Measurements from ENCODE around the gene CRLF3.

CRLF3 gene, protein sequence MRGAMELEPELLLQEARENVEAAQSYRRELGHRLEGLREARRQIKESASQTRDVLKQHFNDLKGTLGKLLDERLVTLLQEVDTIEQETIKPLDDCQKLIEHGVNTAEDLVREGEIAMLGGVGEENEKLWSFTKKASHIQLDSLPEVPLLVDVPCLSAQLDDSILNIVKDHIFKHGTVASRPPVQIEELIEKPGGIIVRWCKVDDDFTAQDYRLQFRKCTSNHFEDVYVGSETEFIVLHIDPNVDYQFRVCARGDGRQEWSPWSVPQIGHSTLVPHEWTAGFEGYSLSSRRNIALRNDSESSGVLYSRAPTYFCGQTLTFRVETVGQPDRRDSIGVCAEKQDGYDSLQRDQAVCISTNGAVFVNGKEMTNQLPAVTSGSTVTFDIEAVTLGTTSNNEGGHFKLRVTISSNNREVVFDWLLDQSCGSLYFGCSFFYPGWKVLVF

DNA sequence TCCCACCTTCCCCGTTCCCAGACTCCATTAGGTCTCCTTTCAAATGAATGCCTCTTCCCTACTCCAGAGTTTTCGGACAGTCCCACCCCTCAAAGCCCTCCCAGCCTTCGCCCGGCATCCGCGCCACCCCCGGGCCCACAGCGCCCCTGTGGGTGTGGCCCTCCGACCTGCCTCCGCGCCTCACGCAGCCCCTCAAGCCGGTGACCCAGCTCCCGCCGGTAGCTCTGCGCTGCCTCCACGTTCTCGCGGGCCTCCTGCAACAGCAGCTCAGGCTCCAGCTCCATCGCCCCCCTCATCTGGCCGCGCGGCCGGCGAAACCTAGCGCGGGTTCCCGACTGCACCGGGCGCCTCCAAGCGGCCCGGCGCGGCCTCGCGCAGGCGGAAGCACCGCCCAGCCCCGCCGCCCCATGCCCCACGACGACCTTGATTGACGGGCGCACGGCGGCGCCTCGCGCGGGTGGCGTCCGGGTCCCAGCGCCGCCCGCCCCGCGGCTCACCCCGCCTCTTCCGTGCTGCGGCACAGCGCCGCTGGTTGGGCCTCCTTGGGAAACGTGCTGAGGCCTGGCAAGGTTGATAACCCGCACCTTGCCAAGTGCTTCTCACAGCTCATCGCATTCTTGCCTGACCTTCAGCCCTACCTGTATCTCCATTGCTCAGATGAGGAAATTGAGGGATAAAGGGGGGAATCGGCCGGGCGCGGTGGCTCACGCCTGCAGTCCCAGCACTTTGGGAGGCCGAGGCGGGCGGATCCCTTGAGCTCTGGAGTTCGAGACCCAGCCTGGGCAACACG is at the start of gene CRLF3:
Gene CRLF3, minus strand, starts transcription at position 337 of the 790 bp plus-strand sequence. Its CDS starts 41 bp downstream, at position 296.
- peaks cover 10% of the 10 kb centered on the region for H3K4me1 ChIP-seq (ENCODE audit: control insufficient read depth, insufficient read depth, low read length, unreplicated experiment)
- H2AFZ ChIP-seq (ENCODE audit: low read length, unreplicated experiment), result peak within 1 kb of the TSS; percentile 98
- H3K4me3 ChIP-seq (ENCODE audit: low read depth, low read length), result peak within 1 kb of the TSS; percentile 90
- no peaks in the 10 kb centered on the region for H3K36me3 ChIP-seq (ENCODE audit: insufficient read depth, low read length)
- 0 out of 2 replicates have a peak within 1 kb of the TSS, but pooled peaks have one; percentile 24 for H3K27ac ChIP-seq (ENCODE audit: low read depth, low read length)
- H3K79me2 ChIP-seq (ENCODE audit: control insufficient read depth, insufficient read depth, low read length, unreplicated experiment), result peaks cover 44% of the 10 kb centered on the region
- no peaks in the 10 kb centered on the region for H3K27me3 ChIP-seq (ENCODE audit: insufficient read depth, low read length)

DNA sequence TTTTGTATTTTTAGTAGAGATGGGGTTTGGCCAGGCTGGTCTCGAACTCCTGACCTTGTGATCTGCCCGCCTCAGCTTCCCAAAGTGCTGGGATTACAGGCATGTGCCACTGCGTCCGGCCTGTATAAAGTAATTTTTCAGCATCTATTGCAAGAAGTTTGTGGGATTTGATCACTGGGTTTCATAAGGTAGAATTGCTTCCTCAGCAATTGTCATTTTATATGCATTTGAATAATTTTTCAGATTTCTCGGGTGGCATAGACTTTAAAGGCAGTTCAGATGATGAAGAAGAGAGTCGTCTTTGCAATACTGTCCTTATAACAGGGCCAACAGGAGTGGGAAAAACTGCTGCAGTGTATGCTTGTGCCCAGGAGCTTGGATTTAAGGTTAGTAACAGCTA is 44.5 kb upstream of the CRLF3 start:
- H3K36me3 ChIP-seq (ENCODE audit: insufficient read depth, low read length), result 0 out of 2 replicates have a peak, but pooled peaks cover 9% of the 10 kb centered on the region
- no peak overlapping the region for H2AFZ ChIP-seq (ENCODE audit: low read length, unreplicated experiment)
- H3K27me3 ChIP-seq (ENCODE audit: insufficient read depth, low read length), result no peaks in the 10 kb centered on the region
- H3K27ac ChIP-seq (ENCODE audit: low read depth, low read length), result no peak overlapping the region
- no peaks in the 10 kb centered on the region for H3K79me2 ChIP-seq (ENCODE audit: control insufficient read depth, insufficient read depth, low read length, unreplicated experiment)
- no peaks in the 10 kb centered on the region for H3K4me1 ChIP-seq (ENCODE audit: control insufficient read depth, insufficient read depth, low read length, unreplicated experiment)
- no peak overlapping the region for H3K4me3 ChIP-seq (ENCODE audit: low read depth, low read length)

DNA sequence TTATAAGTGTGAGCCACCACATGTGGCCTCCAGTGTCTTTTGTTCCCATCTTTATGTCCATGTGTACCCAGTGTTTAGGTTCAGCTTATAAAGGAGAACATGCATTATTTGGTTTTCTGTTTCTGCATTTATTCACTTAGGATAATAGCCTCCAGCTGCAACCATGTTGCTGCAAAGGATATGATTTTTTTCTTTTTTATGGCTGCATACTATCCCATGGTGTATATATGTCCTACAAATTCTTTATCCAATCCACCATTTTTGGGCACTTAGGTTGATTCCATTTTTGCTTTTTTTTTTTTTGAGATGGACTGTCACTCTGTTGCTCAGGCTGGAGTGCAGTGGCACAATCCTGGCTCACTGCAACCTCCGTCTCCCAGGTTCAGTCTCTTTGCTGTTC is 40.1 kb upstream of the CRLF3 start:
- Histone ChIP-seq H3K4me1 (ENCODE audit: control insufficient read depth, insufficient read depth, low read length, unreplicated experiment) (no peaks in the 10 kb centered on the region), H3K4me3 (ENCODE audit: low read depth, low read length) (no peak overlapping the region), H2AFZ (ENCODE audit: low read length, unreplicated experiment) (no peak overlapping the region), H3K27me3 (ENCODE audit: insufficient read depth, low read length) (no peaks in the 10 kb centered on the region), H3K27ac (ENCODE audit: low read depth, low read length) (no peak overlapping the region), H3K79me2 (ENCODE audit: control insufficient read depth, insufficient read depth, low read length, unreplicated experiment) (no peaks in the 10 kb centered on the region), H3K36me3 (ENCODE audit: insufficient read depth, low read length) (0 out of 2 replicates have a peak, but pooled peaks cover 9% of the 10 kb centered on the region)

DNA sequence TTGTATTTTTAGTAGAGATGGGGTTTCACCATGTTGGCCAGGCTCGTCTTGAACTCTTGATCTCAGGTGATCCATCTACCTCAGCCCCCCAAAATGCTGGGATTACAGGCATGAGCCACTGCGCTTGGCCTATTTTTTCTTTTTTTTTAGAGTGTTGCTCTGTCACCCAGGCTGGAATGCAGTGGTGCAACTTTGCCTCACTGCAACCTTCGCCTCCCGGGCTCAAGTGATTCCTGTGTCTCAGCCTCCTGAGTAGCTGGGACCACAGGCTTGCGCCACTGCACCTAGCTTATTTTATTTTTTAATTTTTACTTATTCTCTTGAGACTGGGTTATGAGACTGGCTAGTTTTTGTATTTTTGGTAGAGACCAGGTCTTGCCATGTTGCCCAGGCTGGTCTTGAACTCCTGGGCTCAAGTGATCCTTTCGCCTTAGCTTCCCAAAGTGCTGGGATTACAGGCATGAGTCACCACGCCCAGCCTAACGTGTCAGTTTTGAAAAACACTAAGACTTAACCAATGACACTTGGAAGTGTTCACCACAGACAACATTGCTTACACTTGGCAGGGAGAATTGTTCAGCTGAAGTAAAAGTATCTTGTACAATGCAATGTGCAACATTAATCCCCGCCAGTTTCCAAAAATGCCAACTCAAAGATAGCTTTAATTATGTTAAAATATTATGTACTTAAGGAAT is 34.2 kb upstream of the CRLF3 start:
- no peak overlapping the region for H3K4me3 ChIP-seq (ENCODE audit: low read depth, low read length)
- no peaks in the 10 kb centered on the region for H3K27me3 ChIP-seq (ENCODE audit: insufficient read depth, low read length)
- no peaks in the 10 kb centered on the region for H3K79me2 ChIP-seq (ENCODE audit: control insufficient read depth, insufficient read depth, low read length, unreplicated experiment)
- no peak overlapping the region for H3K27ac ChIP-seq (ENCODE audit: low read depth, low read length)
- H3K4me1 ChIP-seq (ENCODE audit: control insufficient read depth, insufficient read depth, low read length, unreplicated experiment), result no peaks in the 10 kb centered on the region
- H2AFZ ChIP-seq (ENCODE audit: low read length, unreplicated experiment), result no peak overlapping the region
- H3K36me3 ChIP-seq (ENCODE audit: insufficient read depth, low read length), result peaks cover 13% of the 10 kb centered on the region; the same call in 1 of the 2 replicates

DNA sequence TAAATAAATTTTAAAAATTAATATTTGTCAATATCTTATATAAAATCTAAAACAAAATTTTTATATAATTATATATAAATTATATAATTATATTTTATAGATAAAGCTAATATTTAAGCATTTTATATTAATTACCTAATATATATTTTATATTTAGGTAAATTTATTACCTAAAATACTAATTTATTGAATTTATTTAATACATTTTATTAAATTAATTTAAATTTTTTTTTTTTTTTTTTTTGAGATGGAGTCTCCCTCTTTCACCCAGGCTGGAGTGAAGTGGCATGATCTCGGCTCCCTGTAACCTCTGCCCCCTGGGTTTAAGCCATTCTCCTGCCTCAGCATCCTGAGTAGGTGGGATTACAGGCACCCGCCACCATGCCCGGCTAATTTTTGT is 29.7 kb upstream of the CRLF3 start:
- Histone ChIP-seq H3K4me1 (ENCODE audit: control insufficient read depth, insufficient read depth, low read length, unreplicated experiment) (no peaks in the 10 kb centered on the region), H3K36me3 (ENCODE audit: insufficient read depth, low read length) (peaks cover 20% of the 10 kb centered on the region; the same call in 1 of the 2 replicates), H3K4me3 (ENCODE audit: low read depth, low read length) (no peak overlapping the region), H3K27me3 (ENCODE audit: insufficient read depth, low read length) (no peaks in the 10 kb centered on the region), H2AFZ (ENCODE audit: low read length, unreplicated experiment) (no peak overlapping the region), H3K79me2 (ENCODE audit: control insufficient read depth, insufficient read depth, low read length, unreplicated experiment) (no peaks in the 10 kb centered on the region), H3K27ac (ENCODE audit: low read depth, low read length) (no peak overlapping the region)

DNA sequence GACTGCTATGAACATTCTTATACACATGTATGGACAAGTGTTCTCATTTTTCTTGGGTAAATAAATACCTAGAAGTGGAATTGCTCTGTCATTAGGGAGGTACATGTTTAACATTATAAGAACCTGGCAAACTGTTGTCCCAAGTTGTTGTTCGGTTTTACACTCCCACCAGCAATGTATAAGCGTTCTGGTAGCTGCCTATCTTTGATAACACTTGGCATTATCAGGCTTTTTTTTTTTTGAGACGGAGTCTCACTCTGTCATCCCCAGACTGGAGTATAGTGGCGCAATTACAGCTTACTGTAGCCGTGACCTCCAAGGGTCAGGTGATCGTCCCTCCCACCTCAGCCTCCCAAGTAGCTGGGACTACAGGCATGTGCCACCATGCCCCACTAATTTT is 23.5 kb upstream of the CRLF3 start:
- no peaks in the 10 kb centered on the region for H3K79me2 ChIP-seq (ENCODE audit: control insufficient read depth, insufficient read depth, low read length, unreplicated experiment)
- H3K4me3 ChIP-seq (ENCODE audit: low read depth, low read length), result no peak overlapping the region
- H3K36me3 ChIP-seq (ENCODE audit: insufficient read depth, low read length), result peaks cover 16% of the 10 kb centered on the region; the same call in 1 of the 2 replicates
- H3K27ac ChIP-seq (ENCODE audit: low read depth, low read length), result no peak overlapping the region
- no peak overlapping the region for H2AFZ ChIP-seq (ENCODE audit: low read length, unreplicated experiment)
- H3K4me1 ChIP-seq (ENCODE audit: control insufficient read depth, insufficient read depth, low read length, unreplicated experiment), result no peaks in the 10 kb centered on the region
- H3K27me3 ChIP-seq (ENCODE audit: insufficient read depth, low read length), result no peaks in the 10 kb centered on the region

DNA sequence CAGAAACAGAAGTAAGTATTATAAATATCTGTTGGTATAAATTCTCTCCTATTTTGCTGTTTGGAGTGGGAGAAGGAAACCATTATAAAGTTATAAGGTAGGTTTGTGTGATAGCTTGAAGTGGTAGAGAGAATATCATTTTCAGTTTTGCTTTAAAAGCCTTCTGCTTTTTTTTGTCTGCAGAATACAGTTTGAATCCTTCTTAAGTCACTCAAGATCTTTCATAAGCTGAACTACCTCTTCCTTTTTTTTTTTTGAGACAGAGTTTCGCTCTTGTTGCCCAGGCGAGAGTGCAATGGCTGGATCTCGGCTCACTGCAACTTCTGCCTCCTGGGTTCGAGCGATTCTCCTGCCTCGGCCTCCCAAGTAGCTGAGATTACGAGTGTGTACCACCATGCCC is 16.3 kb upstream of the CRLF3 start:
- no peak overlapping the region for H3K27ac ChIP-seq (ENCODE audit: low read depth, low read length)

DNA sequence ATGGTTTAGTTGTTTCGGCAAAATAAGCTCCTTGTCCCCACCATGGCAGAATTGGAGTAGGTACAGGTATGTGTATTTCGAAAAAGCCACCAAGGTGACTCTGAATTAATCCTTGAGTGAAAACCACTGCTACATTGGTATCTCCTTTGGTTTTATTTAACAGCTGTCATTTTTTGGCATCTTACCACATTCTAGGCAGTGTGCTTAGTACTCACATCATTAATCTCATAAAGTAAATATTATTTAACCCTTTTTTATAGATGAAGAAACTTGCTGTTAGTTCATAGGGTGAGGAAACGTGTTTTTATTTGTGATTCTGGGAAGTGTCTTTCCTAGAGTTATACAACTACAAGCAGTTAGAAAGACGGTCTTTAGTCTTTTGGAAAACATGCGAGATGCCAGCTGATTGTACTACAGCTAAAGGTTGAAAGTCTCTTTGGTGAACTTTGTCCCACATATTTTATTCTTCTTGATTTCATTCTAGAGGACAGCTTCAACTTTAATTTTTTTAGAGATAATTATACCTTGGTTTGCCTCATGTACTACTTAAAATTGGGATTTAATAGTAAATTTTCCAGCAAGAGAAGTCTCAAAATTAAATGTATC is 13.8 kb upstream of the CRLF3 start:
- H3K4me3 ChIP-seq (ENCODE audit: low read depth, low read length), result no peak overlapping the region
- no peaks in the 10 kb centered on the region for H3K27me3 ChIP-seq (ENCODE audit: insufficient read depth, low read length)
- no peak overlapping the region for H3K27ac ChIP-seq (ENCODE audit: low read depth, low read length)
- H3K4me1 ChIP-seq (ENCODE audit: control insufficient read depth, insufficient read depth, low read length, unreplicated experiment), result peaks cover 2% of the 10 kb centered on the region
- H2AFZ ChIP-seq (ENCODE audit: low read length, unreplicated experiment), result no peak overlapping the region
- peaks cover 7% of the 10 kb centered on the region; the same call in 1 of the 2 replicates for H3K36me3 ChIP-seq (ENCODE audit: insufficient read depth, low read length)
- H3K79me2 ChIP-seq (ENCODE audit: control insufficient read depth, insufficient read depth, low read length, unreplicated experiment), result peaks cover 11% of the 10 kb centered on the region

More for the DNA sequence above, 16.3 kb upstream of the CRLF3 start:
- H3K4me3 ChIP-seq (ENCODE audit: low read depth, low read length), result no peak overlapping the region
- H3K79me2 ChIP-seq (ENCODE audit: control insufficient read depth, insufficient read depth, low read length, unreplicated experiment), result no peaks in the 10 kb centered on the region
- no peaks in the 10 kb centered on the region for H3K4me1 ChIP-seq (ENCODE audit: control insufficient read depth, insufficient read depth, low read length, unreplicated experiment)
- H3K27me3 ChIP-seq (ENCODE audit: insufficient read depth, low read length), result no peaks in the 10 kb centered on the region
- peaks cover 14% of the 10 kb centered on the region for H3K36me3 ChIP-seq (ENCODE audit: insufficient read depth, low read length)
- no peak overlapping the region for H2AFZ ChIP-seq (ENCODE audit: low read length, unreplicated experiment)

DNA sequence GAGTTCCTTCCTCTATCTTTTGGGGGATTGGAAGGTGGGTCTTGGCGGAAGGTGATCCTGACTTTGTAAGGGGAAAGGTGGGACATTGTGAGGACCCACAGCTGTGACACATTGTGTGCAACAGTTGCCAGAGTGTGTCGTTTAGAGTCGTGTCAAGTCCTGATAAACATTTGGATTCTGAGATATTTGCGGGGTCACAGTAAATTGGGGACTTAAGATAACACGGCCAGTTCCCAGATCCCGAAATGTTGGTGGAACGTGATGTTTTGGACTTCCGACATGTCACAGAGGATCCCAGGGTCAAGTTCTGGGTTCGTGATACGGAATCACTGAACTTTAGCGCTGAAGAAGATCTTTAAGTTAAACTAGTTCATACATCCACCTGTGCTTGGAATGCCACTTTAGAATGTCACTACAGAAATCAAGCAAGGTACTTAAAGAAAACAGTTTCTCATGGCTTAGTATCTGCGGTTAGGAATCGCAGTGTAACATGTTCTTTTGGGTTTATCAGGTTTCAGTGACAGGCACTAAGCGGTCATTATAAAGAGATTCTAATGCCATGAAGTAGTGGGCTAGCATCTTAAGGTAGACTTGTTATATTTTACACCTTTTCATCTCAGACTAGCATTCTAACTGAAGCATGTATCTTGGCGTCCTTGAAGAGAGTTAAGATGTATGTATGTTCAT is 8.1 kb upstream of the CRLF3 start:
- peaks cover 26% of the 10 kb centered on the region for H3K79me2 ChIP-seq (ENCODE audit: control insufficient read depth, insufficient read depth, low read length, unreplicated experiment)

More for the DNA sequence above, 8.1 kb upstream of the CRLF3 start:
- 0 out of 2 replicates have a peak, but pooled peaks cover 2% of the 10 kb centered on the region for H3K36me3 ChIP-seq (ENCODE audit: insufficient read depth, low read length)
- H3K27ac ChIP-seq (ENCODE audit: low read depth, low read length), result peak overlapping the region; percentile 35; the same call in 1 of the 2 replicates
- H3K4me3 ChIP-seq (ENCODE audit: low read depth, low read length), result peak overlapping the region; percentile 89
- no peaks in the 10 kb centered on the region for H3K27me3 ChIP-seq (ENCODE audit: insufficient read depth, low read length)
- H2AFZ ChIP-seq (ENCODE audit: low read length, unreplicated experiment), result peak overlapping the region; percentile 62
- peaks cover 5% of the 10 kb centered on the region for H3K4me1 ChIP-seq (ENCODE audit: control insufficient read depth, insufficient read depth, low read length, unreplicated experiment)

Measured in ACC112 (cell line).